Smooth muscle cell (in vitro differentiated cells): ENCODE results near the gene ARHGEF38. TPM values are rescaled to one million over a fixed set of nuclear protein-coding genes. Genes with fewer than 3 reads are reported as not detected.
A peak's percentile ranks its signal among the peaks of the same experiment; 100 is the strongest.
"Not testable (repeated sequence)": the region's sequence is repeated elsewhere in the genome, so short reads cannot be mapped to it uniquely, and the experiment has no call there.

Experiments used
- DNase-seq: peaks from one replicate; lab custom pipeline; 2025; ENCODE audit not compliant: unreplicated experiment; lab: John Stamatoyannopoulos, UW
- H2AFZ ChIP-seq: fragments of 200-600 bp; sonication (generic); 2 replicates; pipeline ENCODE4 v1.6.0; 2016; ENCODE audit warnings: antibody characterized with exemption, low read depth, mild to moderate bottlenecking
- H3F3A ChIP-seq: fragments of 200-600 bp; sonication (generic); 2 replicates; pipeline ENCODE4 v1.6.0; 2017; ENCODE audit warnings: antibody characterized with exemption, low read depth
- H3K27ac ChIP-seq: fragments of 200-600 bp; sonication (generic); 2 replicates; pipeline ENCODE4 v1.5.1; 2016; ENCODE audit warnings: low read depth, mild to moderate bottlenecking
- H3K27me3 ChIP-seq: fragments of 200-600 bp; sonication (generic); 2 replicates; pipeline ENCODE4 v1.6.1; 2016; ENCODE audit warnings: low read depth, mild to moderate bottlenecking
- H3K36me3 ChIP-seq: fragments of 200-600 bp; sonication (generic); 2 replicates; pipeline ENCODE4 v1.5.1; 2016; ENCODE audit warnings: low read depth
- H3K4me1 ChIP-seq: fragments of 200-600 bp; sonication (generic); 2 replicates; pipeline ENCODE4 v1.5.1; 2016; ENCODE audit warnings: low read depth
- H3K4me2 ChIP-seq: fragments of 200-600 bp; sonication (generic); 2 replicates; pipeline ENCODE4 v1.6.0; 2016; ENCODE audit warnings: mild to moderate bottlenecking
- H3K4me3 ChIP-seq: fragments of 200-600 bp; sonication (generic); 2 replicates; pipeline ENCODE4 v1.5.1; 2016; ENCODE audit warnings: mild to moderate bottlenecking
- H3K79me2 ChIP-seq: fragments of 200-600 bp; sonication (generic); 2 replicates; pipeline ENCODE4 v1.6.0; 2016; ENCODE audit warnings: low read depth, mild to moderate bottlenecking
- H3K9ac ChIP-seq: fragments of 200-600 bp; sonication (generic); 2 replicates; pipeline ENCODE4 v1.6.0; 2016; ENCODE audit warnings: low read depth
- H3K9me3 ChIP-seq: fragments of 200-600 bp; sonication (generic); replicated peaks from 2 replicates; pipeline ENCODE4 v1.5.1; 2016; ENCODE audit warnings: low read depth
- H4K20me1 ChIP-seq: fragments of 200-600 bp; sonication (generic); 2 replicates; pipeline ENCODE4 v1.6.0; 2016; ENCODE audit warnings: low read depth
- WGBS: methylation state at CpG from one replicate; pipeline ENCODE4 v1.1.7; 2016; ENCODE audit warnings: low lambda C conversion rate; 5-methylcytosine and 5-hydroxymethylcytosine counted together
- polyA plus RNA-seq: library from polyadenylated mRNA; unstranded; fragments of >200 nt; fragmentation: Nextera tagmentation; extraction: Ambion mirVana; gene quantifications from 2 replicates; pipeline ENCODE4 v1.2.1, GENCODE V29; 2016
- total RNA-seq: library from RNA; depleted of rRNA; stranded (reverse); fragments of >200 nt; gene quantifications from 2 replicates; pipeline ENCODE4 v1.2.3, GENCODE V29; 2014
- TF ChIP-seq, protein P1 (sequence below): fragments of 200-600 bp; sonication (generic); IDR thresholded peaks from 2 replicates; pipeline ENCODE4 v1.5.1; 2017; ENCODE audit warnings: borderline replicate concordance, mild to moderate bottlenecking, antibody characterized with exemption; ENCODE audit not compliant: insufficient read depth, poor library complexity, severe bottlenecking

Gene ARHGEF38
- total and polyA plus RNA-seq, 2 experiments from 2014 or later: 0.24 TPM; not detected in 1

GRCh38 chr4:105714932-105715331 is 162.5 kb downstream of the ARHGEF38 start:
- H3K79me2 ChIP-seq: peaks cover 15% of the 10 kb centered on the region
- H3F3A ChIP-seq: no peaks in the 10 kb centered on the region
- H3K4me1 ChIP-seq: peaks cover under 1% of the 10 kb centered on the region
- no peaks in the 10 kb centered on the region for H4K20me1 ChIP-seq
- DNase-seq: no peak
- no peak overlapping the region for H3K27ac ChIP-seq
- TF ChIP-seq, protein P1, sequence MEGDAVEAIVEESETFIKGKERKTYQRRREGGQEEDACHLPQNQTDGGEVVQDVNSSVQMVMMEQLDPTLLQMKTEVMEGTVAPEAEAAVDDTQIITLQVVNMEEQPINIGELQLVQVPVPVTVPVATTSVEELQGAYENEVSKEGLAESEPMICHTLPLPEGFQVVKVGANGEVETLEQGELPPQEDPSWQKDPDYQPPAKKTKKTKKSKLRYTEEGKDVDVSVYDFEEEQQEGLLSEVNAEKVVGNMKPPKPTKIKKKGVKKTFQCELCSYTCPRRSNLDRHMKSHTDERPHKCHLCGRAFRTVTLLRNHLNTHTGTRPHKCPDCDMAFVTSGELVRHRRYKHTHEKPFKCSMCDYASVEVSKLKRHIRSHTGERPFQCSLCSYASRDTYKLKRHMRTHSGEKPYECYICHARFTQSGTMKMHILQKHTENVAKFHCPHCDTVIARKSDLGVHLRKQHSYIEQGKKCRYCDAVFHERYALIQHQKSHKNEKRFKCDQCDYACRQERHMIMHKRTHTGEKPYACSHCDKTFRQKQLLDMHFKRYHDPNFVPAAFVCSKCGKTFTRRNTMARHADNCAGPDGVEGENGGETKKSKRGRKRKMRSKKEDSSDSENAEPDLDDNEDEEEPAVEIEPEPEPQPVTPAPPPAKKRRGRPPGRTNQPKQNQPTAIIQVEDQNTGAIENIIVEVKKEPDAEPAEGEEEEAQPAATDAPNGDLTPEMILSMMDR: no peak
- H3K36me3 ChIP-seq: no peaks in the 10 kb centered on the region
- no peak overlapping the region for H3K4me3 ChIP-seq
- no peaks in the 10 kb centered on the region for H3K27me3 ChIP-seq
- H3K9ac ChIP-seq: no peak overlapping the region
- no peak overlapping the region for H2AFZ ChIP-seq
- no peaks in the 10 kb centered on the region for H3K9me3 ChIP-seq
- no peak overlapping the region for H3K4me2 ChIP-seq
- WGBS: 75% methylated on average over 1 of the region's 1 CpG

DNA sequence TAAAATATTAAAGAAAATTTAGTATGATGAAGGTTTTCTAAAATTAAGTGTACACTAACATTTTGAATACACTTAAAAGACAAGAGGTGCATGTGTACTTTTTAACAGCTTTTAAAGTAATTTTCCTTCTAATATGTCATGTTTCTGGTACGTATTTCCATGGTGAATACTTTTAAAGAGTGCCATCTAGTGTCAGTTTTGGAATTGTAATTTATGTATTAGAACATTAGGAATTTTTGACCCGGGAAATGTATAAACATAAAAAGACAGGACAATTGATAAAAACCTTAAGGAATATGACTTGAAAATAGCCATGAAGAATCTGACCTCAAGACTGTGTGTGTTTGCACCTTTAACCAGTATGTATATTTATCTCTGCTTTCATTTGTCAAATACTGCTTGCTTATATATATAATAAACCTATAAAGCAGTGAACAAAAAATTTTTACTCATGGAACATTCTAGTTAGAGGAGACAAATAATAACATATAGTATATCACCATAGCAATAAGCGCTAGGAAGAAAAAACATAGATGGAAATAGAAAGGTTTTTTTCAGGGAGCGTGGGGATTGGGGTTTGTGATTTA is 163.4 kb downstream of the ARHGEF38 start:
- H3K4me2 ChIP-seq: no peak overlapping the region
- no peaks in the 10 kb centered on the region for H3F3A ChIP-seq
- no peaks in the 10 kb centered on the region for H3K4me1 ChIP-seq
- TF ChIP-seq, protein P1: peak; percentile 50
- peaks cover 13% of the 10 kb centered on the region for H3K79me2 ChIP-seq
- H3K27me3 ChIP-seq: no peaks in the 10 kb centered on the region
- WGBS: 72% methylated on average over 4 of the region's 4 CpGs
- no peak overlapping the region for H2AFZ ChIP-seq
- no peaks in the 10 kb centered on the region for H3K36me3 ChIP-seq
- H3K9me3 ChIP-seq: no peaks in the 10 kb centered on the region
- H3K27ac ChIP-seq: no peak overlapping the region
- no peak overlapping the region for H3K4me3 ChIP-seq
- H3K9ac ChIP-seq: no peak overlapping the region
- H4K20me1 ChIP-seq: no peaks in the 10 kb centered on the region
- no peak for DNase-seq

- no peaks in the 10 kb centered on the region for H3F3A ChIP-seq
- no peaks in the 10 kb centered on the region for H4K20me1 ChIP-seq
- 98% methylated on average over 2 of the region's 2 CpGs for WGBS
- no peaks in the 10 kb centered on the region for H3K9me3 ChIP-seq
- H3K9ac ChIP-seq: no peak overlapping the region
- no peaks in the 10 kb centered on the region for H3K27me3 ChIP-seq
- no peaks in the 10 kb centered on the region for H3K36me3 ChIP-seq
- H3K4me1 ChIP-seq: no peaks in the 10 kb centered on the region
- H3K4me3 ChIP-seq: no peak overlapping the region
- no peak overlapping the region for H2AFZ ChIP-seq
- DNase-seq: no peak
- no peak overlapping the region for H3K27ac ChIP-seq
- no peak overlapping the region for H3K4me2 ChIP-seq
- TF ChIP-seq, protein P1: no peak
- H3K79me2 ChIP-seq: peaks cover 5% of the 10 kb centered on the region
Measured at GRCh38 chr4:105719204-105719603, 166.8 kb downstream of the ARHGEF38 start.

- Histone ChIP-seq H3K27me3 (no peaks in the 10 kb centered on the region), H3K36me3 (peaks cover 15% of the 10 kb centered on the region), H3K4me1 (no peaks in the 10 kb centered on the region), H4K20me1 (no peaks in the 10 kb centered on the region), H3F3A (no peaks in the 10 kb centered on the region), H3K79me2 (peaks cover 5% of the 10 kb centered on the region), H3K9me3 (peaks cover 8% of the 10 kb centered on the region), H3K4me2 (no peak overlapping the region), H3K9ac (no peak overlapping the region), H2AFZ (no peak overlapping the region), H3K4me3 (no peak overlapping the region), H3K27ac (no peak overlapping the region)
- 94% methylated on average over 2 of the region's 2 CpGs for WGBS
- TF ChIP-seq, protein P1: no peak
- DNase-seq: no peak
Measured at GRCh38 chr4:105725623-105726022, 173.2 kb downstream of the ARHGEF38 start.

- not testable (repeated sequence) for H3F3A ChIP-seq, H3K9ac ChIP-seq, H3K4me1 ChIP-seq, H2AFZ ChIP-seq, H3K79me2 ChIP-seq, H3K27ac ChIP-seq, H3K27me3 ChIP-seq, H4K20me1 ChIP-seq, H3K4me3 ChIP-seq, H3K4me2 ChIP-seq, H3K9me3 ChIP-seq, DNase-seq
- WGBS: 98% methylated on average over 4 of the region's 4 CpGs
- peaks cover 15% of the 10 kb centered on the region for H3K36me3 ChIP-seq
Measured at GRCh38 chr4:105729895-105730294, 177.5 kb downstream of the ARHGEF38 start.
